GM12875 (cell line): Measurements from ENCODE around the gene PRKN.

ENCODE experiments used
- H3K4me3 ChIP-seq: one replicate; pipeline ENCODE4 v1.5.1; 2011; ENCODE audit warnings: low read depth, low read length, control low read depth
- TF ChIP-seq, protein P1 (sequence below): IDR thresholded peaks from 2 replicates; pipeline ENCODE4 v1.5.1; 2011; ENCODE audit warnings: low read depth, mild to moderate bottlenecking, control low read depth, inconsistent platforms, low read length, moderate library complexity, borderline replicate concordance; ENCODE audit not compliant: insufficient read depth

PRKN gene

DNA sequence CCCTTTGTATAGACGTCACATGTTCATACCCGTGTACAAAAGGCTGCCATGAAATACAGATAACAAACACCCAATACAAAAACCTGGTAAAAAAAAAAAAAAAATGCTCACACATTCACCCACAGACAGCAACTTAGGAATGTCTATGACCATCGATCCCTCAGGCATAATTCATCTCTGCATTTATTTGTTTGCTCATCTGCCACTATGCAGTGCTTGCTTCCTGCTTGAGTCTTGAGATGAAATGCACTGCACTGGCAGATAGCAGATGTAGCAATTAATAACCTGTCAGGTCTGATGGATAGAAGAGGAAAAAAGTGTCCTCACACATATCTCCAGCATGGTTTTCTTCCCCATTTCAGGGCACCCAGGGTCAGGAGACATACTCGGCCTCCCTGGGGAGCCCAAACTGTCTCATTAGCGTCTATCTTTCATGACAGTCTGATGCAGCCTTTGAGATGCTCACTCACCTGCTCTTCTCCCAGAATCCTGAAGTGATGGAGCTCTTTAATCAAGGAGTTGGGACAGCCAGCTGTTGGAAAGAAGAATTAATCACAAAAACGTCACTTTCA lies 1158.6 kb downstream of the PRKN start:
- no peak overlapping the region for H3K4me3 ChIP-seq
- TF ChIP-seq, protein P1, sequence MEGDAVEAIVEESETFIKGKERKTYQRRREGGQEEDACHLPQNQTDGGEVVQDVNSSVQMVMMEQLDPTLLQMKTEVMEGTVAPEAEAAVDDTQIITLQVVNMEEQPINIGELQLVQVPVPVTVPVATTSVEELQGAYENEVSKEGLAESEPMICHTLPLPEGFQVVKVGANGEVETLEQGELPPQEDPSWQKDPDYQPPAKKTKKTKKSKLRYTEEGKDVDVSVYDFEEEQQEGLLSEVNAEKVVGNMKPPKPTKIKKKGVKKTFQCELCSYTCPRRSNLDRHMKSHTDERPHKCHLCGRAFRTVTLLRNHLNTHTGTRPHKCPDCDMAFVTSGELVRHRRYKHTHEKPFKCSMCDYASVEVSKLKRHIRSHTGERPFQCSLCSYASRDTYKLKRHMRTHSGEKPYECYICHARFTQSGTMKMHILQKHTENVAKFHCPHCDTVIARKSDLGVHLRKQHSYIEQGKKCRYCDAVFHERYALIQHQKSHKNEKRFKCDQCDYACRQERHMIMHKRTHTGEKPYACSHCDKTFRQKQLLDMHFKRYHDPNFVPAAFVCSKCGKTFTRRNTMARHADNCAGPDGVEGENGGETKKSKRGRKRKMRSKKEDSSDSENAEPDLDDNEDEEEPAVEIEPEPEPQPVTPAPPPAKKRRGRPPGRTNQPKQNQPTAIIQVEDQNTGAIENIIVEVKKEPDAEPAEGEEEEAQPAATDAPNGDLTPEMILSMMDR = no peak

DNA sequence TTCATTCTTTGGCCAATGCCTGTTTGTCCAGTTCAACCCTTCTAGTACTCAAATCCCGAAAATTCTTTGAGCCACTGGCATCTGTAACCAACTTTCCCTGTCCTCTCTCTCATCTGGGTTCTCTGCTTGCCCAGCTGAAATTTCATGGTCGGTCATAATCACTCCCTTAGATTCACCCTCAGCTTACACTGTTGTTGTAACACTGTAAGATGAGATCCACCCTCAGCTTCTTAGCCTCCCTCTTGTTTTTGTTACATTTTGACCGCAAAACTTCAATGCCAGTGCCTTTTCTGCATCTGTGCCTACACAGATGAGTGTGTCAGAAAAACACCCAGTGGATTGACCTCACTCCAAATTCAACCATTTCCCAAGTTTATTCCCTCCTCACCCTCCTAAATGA lies 1162.6 kb downstream of the PRKN start:
- TF ChIP-seq, protein P1 = no peak
- no peak overlapping the region for H3K4me3 ChIP-seq

DNA sequence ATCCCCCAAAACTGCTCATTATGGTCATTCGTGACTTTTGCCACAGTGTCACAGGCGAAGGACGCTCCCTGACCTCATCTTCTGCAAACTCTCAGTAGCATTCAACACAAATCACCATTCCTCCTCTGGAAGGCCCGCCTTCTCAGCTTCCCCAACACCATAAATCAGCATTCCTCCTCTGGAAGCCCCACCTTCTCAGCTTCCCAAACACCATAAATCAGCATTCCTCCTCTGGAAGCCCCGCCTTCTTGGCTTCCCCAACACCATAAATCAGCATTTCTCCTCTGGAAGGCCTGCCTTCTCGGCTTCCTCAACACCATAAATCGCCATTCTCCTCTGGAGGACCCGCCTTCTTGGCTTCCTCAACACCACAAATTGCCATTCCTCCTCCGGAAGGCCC lies 1165.7 kb downstream of the PRKN start:
- TF ChIP-seq, protein P1 = no peak
- H3K4me3 ChIP-seq = no peak overlapping the region

DNA sequence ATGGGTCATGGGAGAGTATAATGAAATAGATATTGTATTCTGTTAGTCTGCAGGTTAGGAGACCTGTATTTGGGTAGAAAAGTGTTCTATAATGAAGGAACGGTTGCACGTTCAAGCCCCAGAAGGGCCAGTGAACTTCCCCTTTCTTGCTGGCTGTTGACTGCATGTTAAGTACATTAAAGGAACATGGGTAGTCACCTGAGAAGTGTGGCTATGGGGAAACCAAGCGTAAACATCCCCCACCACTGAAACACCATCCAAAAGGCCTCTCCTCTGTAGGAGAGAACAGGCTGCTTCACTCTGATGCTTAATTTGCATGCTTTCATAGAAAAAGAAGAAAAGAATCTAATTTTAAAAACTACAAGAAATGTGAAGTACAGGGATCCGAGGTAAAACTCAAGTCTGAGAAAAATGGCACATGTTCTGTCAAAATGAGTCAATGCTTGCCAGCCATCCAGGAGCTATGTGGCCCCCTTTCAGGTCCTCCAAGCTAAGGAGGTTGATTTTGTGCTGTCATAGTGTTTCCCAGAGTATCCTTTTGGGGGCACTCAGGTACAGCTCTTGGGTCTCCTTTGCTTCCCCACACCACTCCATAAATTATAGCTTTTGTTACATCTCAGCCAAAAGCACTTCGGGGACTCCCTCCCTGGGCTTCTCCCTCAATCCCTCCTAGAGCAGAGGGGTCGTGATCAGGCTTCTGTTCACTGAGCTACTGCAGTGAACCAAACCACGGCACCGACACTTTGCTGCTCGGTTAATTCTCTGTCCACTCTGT lies 1170.0 kb downstream of the PRKN start:
- H3K4me3 ChIP-seq = no peak overlapping the region
- TF ChIP-seq, protein P1 = 0 out of 2 replicates have a peak, but pooled peaks have one; percentile 11

DNA sequence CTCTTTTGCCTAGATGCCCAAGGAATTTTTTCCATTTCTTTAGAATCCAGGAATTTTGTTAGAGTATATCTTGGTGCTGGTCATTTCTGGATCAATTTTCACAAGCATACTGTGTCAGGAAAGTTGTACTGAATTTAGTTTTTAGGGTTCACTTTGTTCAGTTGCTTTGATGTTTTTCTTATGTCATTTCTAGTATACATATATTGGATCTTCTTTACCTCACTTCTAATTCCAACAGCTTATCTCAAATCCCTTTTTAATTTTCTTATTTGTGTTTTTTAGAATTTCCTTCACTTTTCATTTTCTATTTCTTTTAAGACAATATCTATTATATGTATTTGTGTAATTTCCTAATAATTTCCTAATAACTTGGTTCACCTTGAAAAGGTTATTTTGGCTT lies 1172.7 kb downstream of the PRKN start:
- H3K4me3 ChIP-seq = no peak overlapping the region
- TF ChIP-seq, protein P1 = no peak

DNA sequence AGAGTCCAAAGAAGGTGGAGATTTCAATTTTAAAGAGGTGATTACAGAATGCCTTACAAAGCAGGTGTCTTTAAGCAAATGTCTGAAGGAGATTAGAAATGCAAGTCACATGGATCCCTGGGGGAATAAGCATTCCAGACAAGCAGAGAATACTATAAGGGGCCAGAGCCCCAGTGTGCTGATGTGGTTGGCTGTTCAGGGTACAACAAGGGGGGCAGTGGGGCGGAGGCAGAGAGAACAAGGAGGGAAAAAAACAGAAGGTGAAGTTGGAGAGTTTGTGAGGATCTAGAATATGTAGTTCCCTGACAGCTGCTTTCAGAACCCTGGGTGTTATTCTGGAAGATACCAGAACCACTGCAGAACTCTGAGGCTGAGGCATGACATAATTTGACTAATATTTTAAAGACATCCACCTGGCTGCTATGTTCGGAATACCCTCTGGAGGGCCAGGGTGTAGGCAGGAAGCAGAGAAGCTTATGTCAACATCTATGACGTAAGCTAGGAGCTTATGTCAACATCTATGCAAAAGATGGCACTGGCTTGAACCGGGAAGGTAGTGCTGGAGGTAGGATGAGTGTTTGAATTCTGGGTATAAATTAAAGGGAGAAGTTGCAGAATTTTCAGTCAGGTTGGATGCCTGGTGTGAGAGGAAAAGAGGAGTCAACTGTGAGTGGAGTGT lies 1177.5 kb downstream of the PRKN start:
- TF ChIP-seq, protein P1 = no peak
- H3K4me3 ChIP-seq = no peak overlapping the region
